Measurements from ENCODE around the gene PLP2. TPM values are rescaled to one million over a fixed set of nuclear protein-coding genes. Genes with fewer than 3 reads are reported as not detected.

Gene PLP2
- total RNA-seq, 1 experiment from 2014 or later: 94.5 TPM

DNA sequence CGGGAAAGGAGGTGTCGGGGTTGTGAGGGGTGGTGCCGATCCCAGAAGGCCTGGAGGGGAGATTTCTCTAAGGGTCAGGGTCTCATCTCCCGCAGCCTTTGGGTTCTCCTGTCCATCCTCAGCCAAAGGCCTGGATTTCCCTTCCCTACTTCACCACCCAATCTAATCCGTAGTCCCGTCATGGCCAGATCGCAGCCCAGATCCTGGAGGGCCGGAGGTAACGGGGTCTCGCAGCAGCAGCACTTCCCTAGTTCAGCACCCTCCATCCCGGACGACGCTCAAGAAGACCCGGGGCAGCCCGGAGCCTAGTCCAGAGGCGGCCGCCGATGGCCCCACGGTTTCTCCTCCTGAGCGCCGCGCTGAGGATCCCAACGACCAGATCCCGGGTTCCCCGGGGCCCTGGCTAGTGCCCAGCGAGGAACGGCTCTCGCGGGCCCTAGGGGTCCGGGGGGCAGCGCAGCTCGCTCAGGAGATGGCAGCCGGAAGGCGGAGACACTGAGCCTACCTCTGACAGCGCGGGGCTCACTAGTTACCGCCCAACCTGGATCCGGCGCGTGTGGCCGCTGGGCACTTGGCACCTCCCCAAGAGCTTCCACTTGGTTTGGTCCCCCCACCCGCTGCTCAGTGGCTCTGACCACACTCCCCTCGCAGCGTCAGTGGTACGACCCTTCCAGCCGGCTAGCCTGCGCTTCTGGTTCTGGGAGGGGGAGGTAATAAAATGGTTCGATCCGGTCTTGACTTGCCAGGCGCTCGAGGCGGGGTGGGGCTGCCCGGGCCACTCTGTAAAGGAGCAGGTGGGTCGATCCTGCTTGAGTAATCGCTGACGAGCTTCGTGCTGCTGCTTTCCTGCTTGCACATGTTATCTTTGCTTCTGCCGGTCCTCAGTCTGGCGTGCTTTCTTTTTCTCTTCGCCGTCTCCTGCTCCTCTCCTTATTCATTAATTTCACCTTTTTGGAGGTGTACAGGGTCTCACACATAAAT lies 5.5 kb upstream of the PLP2 start:
- no peak for DNase-seq
- POLR2A ChIA-PET (ENCODE audit: unreplicated experiment): interaction anchor here (0.6 kb wide), 1 partner anchor 27 kb away, joined by 4 read pairs; no protein-coding TSS in a partner anchor
- Histone ChIP-seq H3K79me2 (ENCODE audit: low read depth) (no peaks in the 10 kb centered on the region), H3K4me1 (replicated peaks; ENCODE audit: insufficient read depth) (no peaks in the 10 kb centered on the region), H2AFZ (no peak overlapping the region), H3K4me3 (no peak overlapping the region), H3K4me2 (no peak overlapping the region), H3K36me3 (ENCODE audit: low read depth) (no peaks in the 10 kb centered on the region), H3K27me3 (ENCODE audit: insufficient read depth, low read depth) (no peaks in the 10 kb centered on the region), H3F3A (ENCODE audit: insufficient read depth, low read depth) (no peaks in the 10 kb centered on the region), H3K9me2 (ENCODE audit: insufficient read depth) (no peaks in the 10 kb centered on the region), H3K27ac (no peak overlapping the region), H4K20me1 (ENCODE audit: insufficient read depth) (no peaks in the 10 kb centered on the region), H3K9me3 (ENCODE audit: insufficient read depth, low read depth) (no peaks in the 10 kb centered on the region)
- BruUV-seq (replicated peaks): no TSS peak
- CTCF ChIA-PET: no interaction called here
- intact Hi-C loops (cut with micrococcal nuclease; ENCODE audit: unreplicated experiment): loop anchor here (2.0 kb wide), 1 partner anchor 19 kb away; no protein-coding TSS in a partner anchor
- TF ChIP-seq, protein P1, sequence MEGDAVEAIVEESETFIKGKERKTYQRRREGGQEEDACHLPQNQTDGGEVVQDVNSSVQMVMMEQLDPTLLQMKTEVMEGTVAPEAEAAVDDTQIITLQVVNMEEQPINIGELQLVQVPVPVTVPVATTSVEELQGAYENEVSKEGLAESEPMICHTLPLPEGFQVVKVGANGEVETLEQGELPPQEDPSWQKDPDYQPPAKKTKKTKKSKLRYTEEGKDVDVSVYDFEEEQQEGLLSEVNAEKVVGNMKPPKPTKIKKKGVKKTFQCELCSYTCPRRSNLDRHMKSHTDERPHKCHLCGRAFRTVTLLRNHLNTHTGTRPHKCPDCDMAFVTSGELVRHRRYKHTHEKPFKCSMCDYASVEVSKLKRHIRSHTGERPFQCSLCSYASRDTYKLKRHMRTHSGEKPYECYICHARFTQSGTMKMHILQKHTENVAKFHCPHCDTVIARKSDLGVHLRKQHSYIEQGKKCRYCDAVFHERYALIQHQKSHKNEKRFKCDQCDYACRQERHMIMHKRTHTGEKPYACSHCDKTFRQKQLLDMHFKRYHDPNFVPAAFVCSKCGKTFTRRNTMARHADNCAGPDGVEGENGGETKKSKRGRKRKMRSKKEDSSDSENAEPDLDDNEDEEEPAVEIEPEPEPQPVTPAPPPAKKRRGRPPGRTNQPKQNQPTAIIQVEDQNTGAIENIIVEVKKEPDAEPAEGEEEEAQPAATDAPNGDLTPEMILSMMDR (conservative IDR thresholded peaks at IDR 0.05): no peak
- TF ChIP-seq EZH2 (IDR thresholded peaks at IDR 0.05; ENCODE audit: low read depth): no peak

DNA sequence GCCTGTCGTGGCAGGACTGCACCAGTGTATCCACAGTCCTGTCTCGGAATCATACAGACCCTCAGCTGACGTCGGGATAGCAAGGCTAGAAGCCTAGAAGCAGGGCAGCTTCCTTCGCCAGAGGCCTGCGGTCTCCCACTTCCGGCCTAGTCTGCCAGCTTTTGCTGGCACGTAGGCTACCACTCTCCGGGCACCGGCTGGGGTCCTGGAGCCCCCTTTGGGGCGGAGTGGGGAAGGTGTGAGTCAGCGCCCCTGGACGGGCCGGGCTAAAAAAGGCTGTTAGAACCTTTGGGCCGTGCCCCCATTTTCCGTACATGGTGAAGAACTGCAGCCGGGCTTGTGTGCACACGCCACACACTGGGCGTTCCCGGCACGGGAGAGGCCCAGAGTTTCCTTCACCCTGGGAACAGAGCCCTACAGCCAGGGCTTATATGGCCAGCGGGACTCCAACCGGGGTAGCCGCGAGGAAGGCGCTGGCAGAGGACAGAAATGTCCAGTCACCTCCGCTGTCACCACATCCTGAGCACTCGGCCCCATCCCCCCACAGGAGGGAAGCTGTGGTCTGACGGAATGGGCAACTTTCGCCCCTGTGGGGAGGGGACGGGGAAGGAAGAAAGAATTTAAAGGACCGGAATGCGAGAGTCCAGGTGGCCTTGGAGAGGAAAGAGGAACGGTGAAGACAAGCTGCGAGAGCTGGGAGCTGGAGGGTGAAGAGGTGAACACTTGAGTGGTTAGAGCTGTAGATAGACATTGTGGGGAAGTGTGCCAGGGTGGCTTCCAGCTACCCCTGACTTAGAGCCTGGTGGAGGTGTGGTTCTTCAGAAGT lies 4.6 kb upstream of the PLP2 start:
- no peak overlapping the region for H2AFZ ChIP-seq
- peak in 1 of 2 experiments; percentile 51 for DNase-seq
- intact Hi-C loops (cut with micrococcal nuclease; ENCODE audit: unreplicated experiment): loop anchor here (2.0 kb wide), 1 partner anchor 18 kb away; no protein-coding TSS in a partner anchor

More for the DNA sequence above, 4.6 kb upstream of the PLP2 start:
- no peak for TF ChIP-seq EZH2 (IDR thresholded peaks at IDR 0.05; ENCODE audit: low read depth)
- TF ChIP-seq, protein P1 (conservative IDR thresholded peaks at IDR 0.05): no peak
- no peaks in the 10 kb centered on the region for H3K36me3 ChIP-seq (ENCODE audit: low read depth)
- no peaks in the 10 kb centered on the region for H3F3A ChIP-seq (ENCODE audit: insufficient read depth, low read depth)
- no peaks in the 10 kb centered on the region for H3K4me1 ChIP-seq (replicated peaks; ENCODE audit: insufficient read depth)
- ChIA-PET CTCF (interaction anchor here (0.5 kb wide), 1 partner anchor 26 kb away, joined by 3 read pairs; no protein-coding TSS in a partner anchor), POLR2A (ENCODE audit: unreplicated experiment) (interaction anchor here (0.6 kb wide), 2 partner anchors 23 to 26 kb away, joined by 4 to 12 read pairs; no protein-coding TSS in a partner anchor)
- no peak overlapping the region for H3K4me2 ChIP-seq
- no peak overlapping the region for H3K4me3 ChIP-seq
- H3K27ac ChIP-seq: no peak overlapping the region
- no peaks in the 10 kb centered on the region for H4K20me1 ChIP-seq (ENCODE audit: insufficient read depth)
- BruUV-seq (replicated peaks): TSS peak; percentile 18
- no peaks in the 10 kb centered on the region for H3K9me2 ChIP-seq (ENCODE audit: insufficient read depth)
- H3K9me3 ChIP-seq (ENCODE audit: insufficient read depth, low read depth): no peaks in the 10 kb centered on the region
- H3K27me3 ChIP-seq (ENCODE audit: insufficient read depth, low read depth): no peaks in the 10 kb centered on the region
- no peaks in the 10 kb centered on the region for H3K79me2 ChIP-seq (ENCODE audit: low read depth)
